Effector memory CD4-positive, alpha-beta T cell (primary cell): ENCODE results near the gene DCAF11.

Experiments
- DNase-seq, 3 donors: peaks; one replicate each; pipeline ENCODE4 v3.0.0-alpha.2; 2020
- H3K27ac ChIP-seq: 2 replicates; pipeline ENCODE4 v1.7.0; 2013; ENCODE audit warnings: mild to moderate bottlenecking, low read length, moderate library complexity; ENCODE audit not compliant: insufficient read depth, poor library complexity, severe bottlenecking
- H3K27me3 ChIP-seq: replicated peaks from 2 replicates; pipeline ENCODE4 v1.7.0; 2013; ENCODE audit warnings: mild to moderate bottlenecking, low read length; ENCODE audit not compliant: insufficient read depth, control insufficient read depth, poor library complexity, severe bottlenecking
- H3K36me3 ChIP-seq: 2 replicates; pipeline ENCODE4 v1.7.0; 2013; ENCODE audit warnings: mild to moderate bottlenecking, low read length, moderate library complexity; ENCODE audit not compliant: control insufficient read depth, insufficient read depth
- H3K4me1 ChIP-seq: 2 replicates; pipeline ENCODE4 v1.7.0; 2013; ENCODE audit warnings: low read length, mild to moderate bottlenecking; ENCODE audit not compliant: control insufficient read depth, insufficient read depth, poor library complexity, severe bottlenecking
- H3K4me3 ChIP-seq: 2 replicates; pipeline ENCODE4 v1.7.0; 2013; ENCODE audit warnings: low read length, low read depth, mild to moderate bottlenecking; ENCODE audit not compliant: insufficient read depth, poor library complexity, severe bottlenecking
- H3K9me3 ChIP-seq: 2 replicates; pipeline ENCODE4 v1.7.0; 2013; ENCODE audit warnings: mild to moderate bottlenecking, low read length, moderate library complexity; ENCODE audit not compliant: control insufficient read depth

The DCAF11 gene

GRCh38 chr14:24157331-24157730 lies 42.8 kb downstream of the DCAF11 start:
- Histone ChIP-seq H3K4me3 (no peak overlapping the region), H3K36me3 (peaks cover 62% of the 10 kb centered on the region), H3K27ac (no peak overlapping the region), H3K9me3 (no peaks in the 10 kb centered on the region), H3K27me3 (no peaks in the 10 kb centered on the region), H3K4me1 (peaks cover 8% of the 10 kb centered on the region)
- no peak for DNase-seq

GRCh38 chr14:24159777-24160498 lies 45.4 kb downstream of the DCAF11 start:
- Histone ChIP-seq H3K9me3 (no peaks in the 10 kb centered on the region), H3K4me3 (no peak overlapping the region), H3K4me1 (peaks cover 22% of the 10 kb centered on the region), H3K36me3 (peaks cover 67% of the 10 kb centered on the region), H3K27ac (peak overlapping the region; percentile 97), H3K27me3 (no peaks in the 10 kb centered on the region)
- no peak for DNase-seq

- no peak for DNase-seq
- no peak overlapping the region for H3K4me3 ChIP-seq
- peak overlapping the region; percentile 97 for H3K27ac ChIP-seq
- H3K27me3 ChIP-seq = no peaks in the 10 kb centered on the region
- peaks cover 67% of the 10 kb centered on the region for H3K36me3 ChIP-seq
- no peaks in the 10 kb centered on the region for H3K9me3 ChIP-seq
- H3K4me1 ChIP-seq = peaks cover 24% of the 10 kb centered on the region
These were observed 45.9 kb downstream of the DCAF11 start for GRCh38 chr14:24160499-24160849.

- no peaks in the 10 kb centered on the region for H3K9me3 ChIP-seq
- H3K27me3 ChIP-seq = no peaks in the 10 kb centered on the region
- H3K27ac ChIP-seq = peak within 1 kb of the TSS; percentile 97
- peaks cover 67% of the 10 kb centered on the region for H3K36me3 ChIP-seq
- H3K4me3 ChIP-seq = peak within 1 kb of the TSS; percentile 88
- H3K4me1 ChIP-seq = peaks cover 24% of the 10 kb centered on the region
- peak; percentile 94 to 95 (median 95) for DNase-seq
These were observed 46.5 kb downstream of the DCAF11 start, which contains the start of gene IRF9 for GRCh38 chr14:24160850-24161804. Gene IRF9, plus strand, starts transcription at chr14:24161265. Its CDS starts 880 bp downstream, at chr14:24162145.

- DNase-seq = no peak
- Histone ChIP-seq H3K4me1 (peaks cover 24% of the 10 kb centered on the region), H3K27ac (peak overlapping the region; percentile 97), H3K27me3 (no peaks in the 10 kb centered on the region), H3K4me3 (peak overlapping the region; percentile 88), H3K36me3 (peaks cover 69% of the 10 kb centered on the region), H3K9me3 (no peaks in the 10 kb centered on the region)
These were observed 47.5 kb downstream of the DCAF11 start for GRCh38 chr14:24162093-24162492.

GRCh38 chr14:24164518-24164991 lies 50.0 kb downstream of the DCAF11 start:
- Histone ChIP-seq H3K4me1 (peaks cover 24% of the 10 kb centered on the region), H3K36me3 (peaks cover 54% of the 10 kb centered on the region), H3K4me3 (no peak overlapping the region), H3K9me3 (no peaks in the 10 kb centered on the region), H3K27me3 (no peaks in the 10 kb centered on the region), H3K27ac (no peak overlapping the region)
- no peak for DNase-seq

GRCh38 chr14:24165785-24166184 lies 51.2 kb downstream of the DCAF11 start:
- Histone ChIP-seq H3K4me3 (no peak overlapping the region), H3K36me3 (peaks cover 43% of the 10 kb centered on the region), H3K27me3 (no peaks in the 10 kb centered on the region), H3K4me1 (peaks cover 23% of the 10 kb centered on the region), H3K9me3 (no peaks in the 10 kb centered on the region), H3K27ac (no peak overlapping the region)
- no peak for DNase-seq

GRCh38 chr14:24167469-24168114 lies 53.0 kb downstream of the DCAF11 start:
- Histone ChIP-seq H3K9me3 (no peaks in the 10 kb centered on the region), H3K4me3 (no peak overlapping the region), H3K36me3 (peaks cover 43% of the 10 kb centered on the region), H3K27me3 (no peaks in the 10 kb centered on the region), H3K4me1 (peaks cover 22% of the 10 kb centered on the region), H3K27ac (no peak overlapping the region)
- DNase-seq = no peak

- peak within 1 kb of the TSS; percentile 49 for H3K27ac ChIP-seq
- H3K4me1 ChIP-seq = peaks cover 8% of the 10 kb centered on the region
- peaks cover 11% of the 10 kb centered on the region for H3K36me3 ChIP-seq
- DNase-seq = peak; percentile 60 to 72 (median 63)
- peak within 1 kb of the TSS; percentile 18 for H3K4me3 ChIP-seq
- no peaks in the 10 kb centered on the region for H3K9me3 ChIP-seq
- H3K27me3 ChIP-seq = no peaks in the 10 kb centered on the region
These were observed 57.1 kb downstream of the DCAF11 start, which contains the start of gene REC8 for GRCh38 chr14:24171422-24172260. Gene REC8, plus strand, starts transcription at chr14:24172080. Its CDS starts 473 bp downstream, at chr14:24172553.
